Ascending aorta (tissue), 2 donors: Measurements from ENCODE around the gene FMN2. TPM values are rescaled to one million over a fixed set of nuclear protein-coding genes. Genes with fewer than 3 reads are reported as not detected.

Source experiments
- DNase-seq, 2 donors: peaks; one replicate each; pipeline ENCODE4 v3.0.0-alpha.2; 2019; ENCODE audit warnings: low spot score in 2 of 2
- H3K27ac ChIP-seq, 2 donors: fragments of 200-600 bp; sonication (generic); one replicate each; pipeline ENCODE4 v1.5.1; 2016 to 2017; ENCODE audit warnings: mild to moderate bottlenecking in 1 of 2
- H3K27me3 ChIP-seq: fragments of 200-600 bp; sonication (generic); one replicate; pipeline ENCODE4 v1.5.1; 2017
- H3K36me3 ChIP-seq, 2 donors: fragments of 200-600 bp; sonication (generic); one replicate each; pipeline ENCODE4 v1.5.1; 2016
- H3K4me1 ChIP-seq, 2 donors: fragments of 200-600 bp; sonication (generic); one replicate each; pipeline ENCODE4 v1.5.1; 2016 to 2017; ENCODE audit warnings: mild to moderate bottlenecking in 1 of 2
- H3K4me3 ChIP-seq, 2 donors: fragments of 200-600 bp; sonication (generic); one replicate each; pipeline ENCODE4 v1.5.1; 2016 to 2017; ENCODE audit warnings: mild to moderate bottlenecking in 1 of 2
- H3K9me3 ChIP-seq, 2 donors: fragments of 200-600 bp; sonication (generic); one replicate each; pipeline ENCODE4 v1.5.1; 2016
- CTCF ChIP-seq, 3 experiments: fragments of 200-600 bp in 2 of 3; fragments of 450-650 bp in 1 of 3; sonication (generic) in 2 of 3; IDR thresholded peaks; one replicate each; pipeline ENCODE4 v1.5.1; 2016 to 2019; ENCODE audit warnings: antibody characterized with exemption in 3 of 3, mild to moderate bottlenecking in 1 of 3, moderate library complexity in 1 of 3
- intact Hi-C: fragments of 100-400 bp; cut with DNase I; formaldehyde crosslinking; loops from one replicate; pipeline ENCODE4 v1.15.1; 2023
- total RNA-seq: library from RNA; depleted of rRNA; stranded (reverse); fragments of >200 nt; gene quantifications from one replicate; pipeline ENCODE4 v1.1.0, GENCODE V29; 2016

FMN2 gene
- total RNA-seq, 1 donor from 2014 or later, result not detected

DNA sequence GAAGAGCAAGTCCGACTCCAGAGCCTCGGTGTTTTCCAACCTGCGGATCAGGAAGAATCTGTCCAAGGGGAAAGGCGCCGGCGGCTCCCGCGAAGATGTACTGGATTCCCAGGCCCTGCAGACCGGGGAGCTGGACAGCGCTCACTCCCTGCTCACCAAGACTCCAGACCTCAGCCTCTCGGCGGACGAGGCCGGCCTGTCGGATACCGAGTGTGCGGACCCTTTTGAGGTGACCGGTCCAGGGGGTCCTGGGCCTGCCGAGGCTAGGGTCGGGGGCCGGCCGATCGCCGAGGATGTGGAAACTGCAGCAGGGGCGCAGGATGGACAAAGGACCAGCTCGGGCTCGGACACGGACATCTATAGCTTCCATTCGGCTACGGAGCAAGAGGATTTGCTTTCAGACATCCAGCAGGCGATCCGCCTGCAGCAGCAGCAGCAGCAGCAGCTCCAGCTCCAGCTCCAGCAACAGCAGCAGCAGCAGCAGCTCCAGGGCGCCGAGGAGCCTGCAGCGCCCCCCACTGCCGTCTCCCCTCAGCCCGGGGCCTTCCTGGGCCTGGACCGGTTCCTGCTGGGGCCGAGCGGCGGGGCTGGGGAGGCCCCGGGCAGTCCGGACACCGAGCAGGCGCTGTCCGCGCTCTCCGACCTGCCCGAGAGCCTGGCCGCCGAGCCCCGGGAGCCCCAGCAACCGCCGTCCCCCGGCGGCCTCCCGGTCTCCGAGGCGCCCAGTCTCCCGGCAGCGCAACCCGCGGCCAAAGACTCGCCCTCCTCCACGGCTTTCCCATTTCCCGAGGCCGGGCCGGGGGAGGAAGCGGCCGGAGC, 827 bp downstream of the FMN2 start:
- H3K27me3 ChIP-seq, result peaks cover 8% of the 10 kb centered on the region
- peak overlapping the region; percentile 44 to 55 for H3K4me3 ChIP-seq
- intact Hi-C loops, result no loop called here
- no peak for TF ChIP-seq CTCF (IDR thresholded peaks at IDR 0.05)
- no peaks in the 10 kb centered on the region for H3K9me3 ChIP-seq
- DNase-seq, result no peak
- no peaks in the 10 kb centered on the region for H3K36me3 ChIP-seq
- no peaks in the 10 kb centered on the region for H3K4me1 ChIP-seq
- no peak overlapping the region for H3K27ac ChIP-seq

GRCh38 chr1:240093120-240093961, 1.7 kb downstream of the FMN2 start:
- Histone ChIP-seq H3K4me1 (no peaks in the 10 kb centered on the region), H3K27me3 (peaks cover 8% of the 10 kb centered on the region), H3K4me3 (peak overlapping the region; percentile 44 to 55), H3K27ac (no peak overlapping the region), H3K36me3 (no peaks in the 10 kb centered on the region), H3K9me3 (no peaks in the 10 kb centered on the region)
- intact Hi-C loops, result no loop called here
- DNase-seq, result no peak
- TF ChIP-seq CTCF (IDR thresholded peaks at IDR 0.05), result no peak

DNA sequence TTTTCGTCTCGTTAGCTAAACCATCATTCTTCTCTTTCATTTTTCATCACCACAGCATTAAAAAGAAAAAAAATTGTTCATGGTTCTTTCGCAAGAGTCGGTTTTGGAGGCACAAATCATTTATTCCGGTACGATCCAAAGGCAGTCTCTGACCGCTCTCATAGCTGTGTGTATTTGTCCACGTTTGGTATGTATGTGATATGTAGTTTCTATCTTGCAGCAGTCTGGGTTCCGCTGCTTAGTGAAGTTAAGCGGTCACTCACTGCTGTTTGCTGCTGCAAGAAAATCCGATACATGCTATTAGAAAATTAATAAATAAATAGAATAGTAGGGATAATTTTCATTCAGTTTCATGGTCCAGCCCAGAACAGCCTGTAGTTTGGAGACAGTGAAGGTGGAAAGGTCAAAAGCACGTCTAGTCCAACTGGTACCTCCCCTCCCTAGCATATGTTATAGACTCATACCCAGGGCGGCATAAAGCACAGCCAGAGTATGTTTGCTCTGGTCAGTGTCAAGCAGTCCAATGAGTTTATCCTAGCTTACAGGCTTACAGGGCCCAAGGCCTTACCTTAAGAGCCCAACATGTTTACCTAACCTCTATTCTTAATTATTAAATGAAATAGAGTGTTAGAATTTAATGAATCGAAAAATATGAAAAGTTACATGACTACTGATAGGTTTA, 2.5 kb downstream of the FMN2 start:
- H3K4me3 ChIP-seq, result no peak overlapping the region
- DNase-seq, result no peak

GRCh38 chr1:240096974-240097373, 5.3 kb downstream of the FMN2 start:
- no peak for DNase-seq
- TF ChIP-seq CTCF (IDR thresholded peaks at IDR 0.05), result no peak
- H3K9me3 ChIP-seq, result no peaks in the 10 kb centered on the region
- H3K27ac ChIP-seq, result no peak overlapping the region
- intact Hi-C loops, result no loop called here
- peaks cover 8% of the 10 kb centered on the region for H3K27me3 ChIP-seq
- H3K4me1 ChIP-seq, result no peaks in the 10 kb centered on the region
- H3K4me3 ChIP-seq, result no peak overlapping the region
- H3K36me3 ChIP-seq, result no peaks in the 10 kb centered on the region

More for the DNA sequence above, 2.5 kb downstream of the FMN2 start:
- no peaks in the 10 kb centered on the region for H3K4me1 ChIP-seq
- H3K36me3 ChIP-seq, result no peaks in the 10 kb centered on the region
- intact Hi-C loops, result no loop called here
- peaks cover 8% of the 10 kb centered on the region for H3K27me3 ChIP-seq
- H3K27ac ChIP-seq, result no peak overlapping the region
- TF ChIP-seq CTCF (IDR thresholded peaks at IDR 0.05), result no peak
- H3K9me3 ChIP-seq, result no peaks in the 10 kb centered on the region

GRCh38 chr1:240098534-240098933, 6.9 kb downstream of the FMN2 start:
- Histone ChIP-seq H3K27ac (no peak overlapping the region), H3K4me3 (no peak overlapping the region), H3K9me3 (no peaks in the 10 kb centered on the region), H3K27me3 (no peaks in the 10 kb centered on the region), H3K4me1 (no peaks in the 10 kb centered on the region), H3K36me3 (no peaks in the 10 kb centered on the region)
- no peak for TF ChIP-seq CTCF (IDR thresholded peaks at IDR 0.05)
- no peak for DNase-seq
- intact Hi-C loops, result no loop called here
